GM18519 (cell line): Measurements from ENCODE around the gene C11orf65.
A peak's percentile ranks its signal among the peaks of the same experiment; 100 is the strongest.

Experiments used
- ATAC-seq: cut with Tn5 transposase; IDR thresholded peaks from one replicate; pipeline ENCODE4 v1.9.1; 2021; ENCODE audit warnings: mild to moderate bottlenecking, moderate library complexity; ENCODE audit not compliant: unreplicated experiment, low FRiP score

Gene C11orf65

GRCh38 chr11:108467091-108467823 is at the start of gene C11orf65:
Gene C11orf65 (minus strand): TSS chr11:108467529. CDS start chr11:108461559, 5,970 bp downstream.
- ATAC-seq = peak; percentile 97

GRCh38 chr11:108516125-108516524 is 48.8 kb upstream of the C11orf65 start:
- no peak for ATAC-seq

GRCh38 chr11:108512708-108513107 is 45.4 kb upstream of the C11orf65 start:
- ATAC-seq = no peak

GRCh38 chr11:108511851-108512474 is 44.6 kb upstream of the C11orf65 start:
- ATAC-seq = no peak

- no peak for ATAC-seq
Measured at GRCh38 chr11:108508653-108509593, 41.6 kb upstream of the C11orf65 start.

- ATAC-seq = no peak
Measured at GRCh38 chr11:108501396-108501795, 34.1 kb upstream of the C11orf65 start.

- ATAC-seq = no peak
Measured at GRCh38 chr11:108500721-108501120, 33.4 kb upstream of the C11orf65 start.

GRCh38 chr11:108500169-108500568 is 32.8 kb upstream of the C11orf65 start:
- ATAC-seq = no peak

- no peak for ATAC-seq
Measured at GRCh38 chr11:108498816-108499408, 31.6 kb upstream of the C11orf65 start.

- ATAC-seq = peak; percentile 39
Measured at GRCh38 chr11:108498046-108498815, 30.9 kb upstream of the C11orf65 start, which contains the start of gene POGLUT3. Gene POGLUT3 (minus strand): TSS chr11:108498384. CDS start chr11:108498366, 18 bp downstream.

- peak; percentile 31 for ATAC-seq
Measured at GRCh38 chr11:108497317-108498045, 30.2 kb upstream of the C11orf65 start.

- no peak for ATAC-seq
Measured at GRCh38 chr11:108496643-108497256, 29.4 kb upstream of the C11orf65 start.

- ATAC-seq = no peak
Measured at GRCh38 chr11:108495326-108495725, 28.0 kb upstream of the C11orf65 start.

GRCh38 chr11:108494182-108494581 is 26.9 kb upstream of the C11orf65 start:
- ATAC-seq = no peak

GRCh38 chr11:108491936-108492335 is 24.6 kb upstream of the C11orf65 start:
- no peak for ATAC-seq

GRCh38 chr11:108486828-108487227 is 19.5 kb upstream of the C11orf65 start:
- ATAC-seq = no peak

- no peak for ATAC-seq
Measured at GRCh38 chr11:108486331-108486730, 19.0 kb upstream of the C11orf65 start.

- ATAC-seq = no peak
Measured at GRCh38 chr11:108483163-108483562, 15.8 kb upstream of the C11orf65 start.
